ENCODE measurements around the gene LRP2BP. TPM values are rescaled to one million over a fixed set of nuclear protein-coding genes. Genes with fewer than 3 reads are reported as not detected.

The LRP2BP gene
- total and polyA plus RNA-seq, 2 of the 13 experiments (the other 11 are each of a cell fraction or from before 2014, with no cell fraction given): 0.22 to 0.29 TPM

- peaks cover 2% of the 10 kb centered on the region for H3K79me2 ChIP-seq (ENCODE audit: insufficient read depth, low read length)
- ATAC-seq (no peak), DNase-seq (ENCODE audit: low spot score) (no peak), FAIRE-seq (no peak)
- no TSS peak for BruUV-seq (replicated peaks)
- peaks cover 2 to 21% of the 10 kb centered on the region in 2 experiments; a peak in 3 of 5 replicates for H3K36me3 ChIP-seq (replicated peaks in 1 of 2; ENCODE audit: control insufficient read depth in 1 of 2, insufficient read depth in 2 of 2, low read length in 2 of 2)
- POLR2A ChIA-PET: no interaction called here
- H3K27me3 ChIP-seq (ENCODE audit: control insufficient read depth in 1 of 2, insufficient read depth in 2 of 2, low read length in 2 of 2): no peaks in the 10 kb centered on the region
- 93% methylated on average over 2 of the region's 2 CpGs for WGBS (ENCODE audit: low lambda C conversion rate)
- H3K9ac ChIP-seq (ENCODE audit: insufficient read depth, low read depth, low read length): no peak overlapping the region
- H3K4me1 ChIP-seq (ENCODE audit: insufficient read depth, low read length): peaks cover 44% of the 10 kb centered on the region
- in situ Hi-C loops (cut with HindIII; ENCODE audit: extremely low pct_ligation_motif_present, low pct_unique_long_range_greater_than_20kb) (no loop called here), intact Hi-C loops (cut with micrococcal nuclease; ENCODE audit: unreplicated experiment) (loop anchor here (5.0 kb wide), 1 partner anchor 196 kb away; the partner anchor contains the start of gene CFAP97)
- H2AFZ ChIP-seq (ENCODE audit: low read length): no peak overlapping the region
- peak overlapping the region; percentile 74; the same call in 1 of the 2 replicates for H3K4me2 ChIP-seq (ENCODE audit: low read depth, low read length)
- H3K27ac ChIP-seq (ENCODE audit: extremely low read length, insufficient read depth, low read length): no peak overlapping the region
- no peak overlapping the region; a peak in 1 of 6 replicates for H3K4me3 ChIP-seq (replicated peaks in 1 of 3; ENCODE audit: insufficient read depth in 1 of 3, low read depth in 2 of 3, low read length in 3 of 3)
- H3K9me3 ChIP-seq (ENCODE audit: low read length): no peaks in the 10 kb centered on the region
- CTCF ChIA-PET (ENCODE audit: low intra/inter-chr PET ratio, low total read pairs): no interaction called here
- no peaks in the 10 kb centered on the region; the same call in 1 of the 2 replicates for H4K20me1 ChIP-seq (ENCODE audit: insufficient read depth, low read length)
- TF ChIP-seq RCOR2 (CRISPR knock-in tag; IDR thresholded peaks at IDR 0.05): no peak
- TF ChIP-seq NFAT5 (CRISPR knock-in tag; IDR thresholded peaks at IDR 0.05): no peak
- TF ChIP-seq ZNF468 (CRISPR knock-in tag; IDR thresholded peaks at IDR 0.05): no peak
- TF ChIP-seq MTA1 (CRISPR knock-in tag; IDR thresholded peaks at IDR 0.05; ENCODE audit: borderline replicate concordance): no peak
- no peak for TF ChIP-seq ZFP36 (IDR thresholded peaks at IDR 0.05; ENCODE audit: borderline replicate concordance, low read depth, low read length, partially characterized antibody)
- no peak for TF ChIP-seq YY1 (IDR thresholded peaks at IDR 0.05; ENCODE audit: insufficient read depth, insufficient replicate concordance, low read depth, low read length)
- no peak for TF ChIP-seq RFX3 (CRISPR knock-in tag; IDR thresholded peaks at IDR 0.05)
- TF ChIP-seq ZNF138 (CRISPR knock-in tag; IDR thresholded peaks at IDR 0.05; ENCODE audit: low read depth): no peak
- TF ChIP-seq ZNF773 (CRISPR knock-in tag; IDR thresholded peaks at IDR 0.05; ENCODE audit: borderline replicate concordance): no peak
- TF ChIP-seq ZNF205 (CRISPR knock-in tag; IDR thresholded peaks at IDR 0.05): no peak
- TF ChIP-seq ZNF605 (CRISPR knock-in tag; IDR thresholded peaks at IDR 0.05): no peak
These were observed 2.9 kb upstream of the LRP2BP start for GRCh38 chr4:185398618-185399017.

Measured in HepG2 (cell line).